Measurements from ENCODE around the gene PRR3.

DNA sequence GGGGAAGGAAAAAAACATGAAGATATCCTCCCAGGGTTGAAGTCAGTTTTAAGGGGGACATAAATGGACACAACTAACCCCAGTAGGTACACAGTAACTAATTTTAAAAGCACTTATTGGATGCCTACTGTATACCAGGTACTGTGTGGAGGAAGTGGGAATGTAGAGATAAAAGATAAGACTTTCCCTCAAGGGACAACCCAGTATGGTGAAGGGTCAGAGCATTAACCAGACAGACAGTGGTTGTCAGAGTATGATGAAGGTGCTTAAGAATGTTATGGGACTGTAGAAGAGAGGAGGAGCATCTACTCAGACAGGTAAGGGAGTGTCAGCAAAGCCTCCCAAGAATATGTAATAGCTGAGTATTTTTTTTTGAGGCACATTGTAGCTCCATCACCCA lies 15.1 kb downstream of the PRR3 start:
- TF ChIP-seq, protein P1, sequence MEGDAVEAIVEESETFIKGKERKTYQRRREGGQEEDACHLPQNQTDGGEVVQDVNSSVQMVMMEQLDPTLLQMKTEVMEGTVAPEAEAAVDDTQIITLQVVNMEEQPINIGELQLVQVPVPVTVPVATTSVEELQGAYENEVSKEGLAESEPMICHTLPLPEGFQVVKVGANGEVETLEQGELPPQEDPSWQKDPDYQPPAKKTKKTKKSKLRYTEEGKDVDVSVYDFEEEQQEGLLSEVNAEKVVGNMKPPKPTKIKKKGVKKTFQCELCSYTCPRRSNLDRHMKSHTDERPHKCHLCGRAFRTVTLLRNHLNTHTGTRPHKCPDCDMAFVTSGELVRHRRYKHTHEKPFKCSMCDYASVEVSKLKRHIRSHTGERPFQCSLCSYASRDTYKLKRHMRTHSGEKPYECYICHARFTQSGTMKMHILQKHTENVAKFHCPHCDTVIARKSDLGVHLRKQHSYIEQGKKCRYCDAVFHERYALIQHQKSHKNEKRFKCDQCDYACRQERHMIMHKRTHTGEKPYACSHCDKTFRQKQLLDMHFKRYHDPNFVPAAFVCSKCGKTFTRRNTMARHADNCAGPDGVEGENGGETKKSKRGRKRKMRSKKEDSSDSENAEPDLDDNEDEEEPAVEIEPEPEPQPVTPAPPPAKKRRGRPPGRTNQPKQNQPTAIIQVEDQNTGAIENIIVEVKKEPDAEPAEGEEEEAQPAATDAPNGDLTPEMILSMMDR (IDR thresholded peaks at IDR 0.05), result no peak
- TF ChIP-seq EP300 (IDR thresholded peaks at IDR 0.05), result no peak

Data from stomach (tissue), 4 donors.